NOMO-1 treated with dmso at 0.1 percent for 144 hours (cell line): ENCODE data around the gene ATG101.
"Not testable (repeated sequence)": the region's sequence is repeated elsewhere in the genome, so short reads cannot be mapped to it uniquely, and the experiment has no call there.

Source experiments
- DNase-seq: peaks from one replicate; lab custom pipeline; 2025; ENCODE audit not compliant: unreplicated experiment; lab: John Stamatoyannopoulos, UW

The ATG101 gene

DNA sequence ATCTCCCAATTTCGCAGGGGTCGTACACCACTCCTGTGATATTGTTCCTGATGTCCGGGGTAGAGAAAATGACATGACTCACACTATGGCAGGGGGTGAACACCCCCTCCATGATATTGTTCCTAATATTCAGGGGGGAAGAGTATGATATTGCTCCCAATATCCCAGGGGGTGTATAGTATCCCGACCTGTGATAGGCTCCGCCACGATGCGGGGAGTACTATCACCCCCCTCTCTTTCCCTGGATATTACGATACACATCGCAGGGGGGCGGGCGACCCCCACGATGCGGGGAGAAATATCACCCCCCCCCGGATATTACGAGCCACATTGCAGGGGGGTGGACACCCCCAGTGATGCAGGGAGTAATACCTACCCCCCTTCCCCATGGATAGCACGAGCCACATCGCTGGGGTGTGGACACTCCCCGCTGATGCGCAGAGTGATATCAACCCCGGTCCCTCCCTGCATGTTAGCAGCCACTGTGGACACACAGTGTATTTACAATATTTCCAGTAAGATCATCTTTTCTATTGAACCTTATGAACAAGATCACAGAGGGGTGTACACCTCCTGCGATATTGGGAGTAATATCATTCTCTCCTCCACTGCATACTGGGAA, 27.4 kb downstream of the ATG101 start:
- no peak for DNase-seq

DNA sequence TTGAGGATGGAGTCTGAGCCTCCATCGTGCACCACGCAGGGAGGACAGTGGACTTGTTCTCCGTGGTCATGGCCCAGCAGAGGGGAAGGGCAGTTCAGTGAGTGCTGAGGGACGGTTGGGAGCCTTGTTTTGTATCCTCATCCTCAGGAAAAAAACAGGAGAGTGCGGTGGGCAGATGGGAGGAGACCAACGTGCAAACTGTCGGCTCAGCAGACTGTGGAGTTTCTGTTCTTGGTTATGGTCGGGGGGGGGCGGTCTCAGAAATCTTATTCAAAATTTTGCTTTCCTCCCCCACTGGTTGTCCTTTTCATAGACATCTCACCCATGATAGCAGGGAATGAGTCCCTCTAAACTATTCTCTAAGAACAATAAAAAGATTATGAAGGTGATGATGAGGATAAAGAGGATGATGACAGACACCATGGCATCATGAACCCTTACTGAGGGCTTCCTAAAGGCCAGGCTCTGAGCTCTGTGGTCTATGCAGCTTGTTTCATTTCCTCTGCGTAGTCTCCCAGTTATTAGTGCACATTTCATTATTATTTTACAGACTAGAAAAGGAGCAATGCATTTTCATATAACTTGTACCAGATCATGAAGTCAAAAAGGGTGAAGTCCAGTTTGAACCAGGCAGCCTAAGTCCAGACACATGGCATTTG, 34.8 kb downstream of the ATG101 start:
- DNase-seq, result not testable (repeated sequence)

DNA sequence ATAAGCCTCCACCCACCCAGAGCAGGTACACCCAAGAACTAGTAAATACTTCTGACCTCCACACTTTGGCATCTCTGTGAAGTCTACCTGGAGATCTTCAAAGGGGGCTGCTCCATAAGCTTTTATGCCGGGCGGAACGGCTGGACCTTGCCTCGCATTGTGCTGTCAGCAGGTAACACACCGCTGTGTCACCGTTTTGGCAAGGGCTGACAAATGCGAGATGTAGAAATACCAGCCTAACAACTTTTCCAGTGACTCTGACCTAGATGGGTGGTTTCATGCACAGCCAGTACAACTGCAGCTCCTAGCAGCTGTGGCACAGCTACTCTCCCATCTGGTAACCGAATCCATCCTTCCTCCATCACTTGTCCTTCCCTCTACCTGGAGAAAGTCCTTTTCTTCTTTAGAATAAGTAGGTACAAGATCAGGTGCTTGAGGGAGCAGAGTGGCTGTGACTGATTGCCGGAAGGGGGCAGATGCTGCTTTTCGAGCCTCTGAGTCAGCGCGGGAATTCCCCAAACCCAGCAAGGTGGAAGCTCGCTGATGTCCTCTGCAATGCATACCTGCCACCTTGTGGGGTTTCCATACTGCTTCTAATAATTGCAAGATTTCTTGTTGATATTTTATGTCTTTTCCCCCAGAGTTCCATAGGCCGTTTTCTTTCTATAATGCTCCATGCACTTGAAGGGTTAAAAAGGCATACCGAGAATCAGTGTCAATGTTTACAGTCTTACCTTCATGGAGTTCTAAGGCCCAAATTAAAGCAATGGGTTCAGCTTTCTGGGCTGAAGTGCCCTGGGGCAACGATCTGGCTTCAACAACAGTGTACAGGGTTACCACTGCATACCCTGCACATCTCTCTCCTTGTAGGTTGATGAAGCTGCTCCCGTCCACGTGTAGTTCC, 46.7 kb downstream of the ATG101 start:
- DNase-seq, result not testable (repeated sequence)

DNA sequence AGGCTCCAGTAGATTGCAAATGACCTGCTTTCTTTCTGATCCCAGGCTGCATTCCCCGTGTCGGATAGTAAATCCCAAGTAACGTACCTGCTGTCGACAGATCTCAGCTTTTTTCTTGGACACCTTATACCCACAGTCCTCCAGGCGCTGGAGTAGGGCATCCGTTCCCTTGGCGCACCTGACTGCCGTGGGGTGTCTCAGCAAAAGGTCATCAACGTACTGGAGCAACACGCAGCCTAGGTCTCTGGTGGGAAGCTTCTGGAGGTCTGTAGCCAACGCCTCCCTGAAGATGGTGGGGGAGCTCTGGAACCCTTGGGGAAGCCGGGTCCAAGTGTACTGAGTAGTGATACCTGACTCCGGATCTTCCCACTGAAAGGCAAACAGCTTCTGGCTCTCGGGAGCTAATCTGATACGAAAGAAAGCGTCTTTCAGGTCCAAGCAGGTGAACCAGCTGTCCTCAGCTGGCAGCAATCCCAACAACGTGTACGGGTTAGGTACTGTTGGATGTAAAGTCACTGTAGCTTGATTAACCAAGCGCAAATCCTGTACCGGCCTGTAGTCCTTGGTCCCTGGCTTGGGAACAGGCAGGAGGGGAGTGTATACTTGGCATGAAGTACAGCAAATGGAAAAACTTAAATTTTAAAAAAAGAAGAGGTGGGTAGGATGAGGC, 48.2 kb downstream of the ATG101 start:
- not testable (repeated sequence) for DNase-seq

DNA sequence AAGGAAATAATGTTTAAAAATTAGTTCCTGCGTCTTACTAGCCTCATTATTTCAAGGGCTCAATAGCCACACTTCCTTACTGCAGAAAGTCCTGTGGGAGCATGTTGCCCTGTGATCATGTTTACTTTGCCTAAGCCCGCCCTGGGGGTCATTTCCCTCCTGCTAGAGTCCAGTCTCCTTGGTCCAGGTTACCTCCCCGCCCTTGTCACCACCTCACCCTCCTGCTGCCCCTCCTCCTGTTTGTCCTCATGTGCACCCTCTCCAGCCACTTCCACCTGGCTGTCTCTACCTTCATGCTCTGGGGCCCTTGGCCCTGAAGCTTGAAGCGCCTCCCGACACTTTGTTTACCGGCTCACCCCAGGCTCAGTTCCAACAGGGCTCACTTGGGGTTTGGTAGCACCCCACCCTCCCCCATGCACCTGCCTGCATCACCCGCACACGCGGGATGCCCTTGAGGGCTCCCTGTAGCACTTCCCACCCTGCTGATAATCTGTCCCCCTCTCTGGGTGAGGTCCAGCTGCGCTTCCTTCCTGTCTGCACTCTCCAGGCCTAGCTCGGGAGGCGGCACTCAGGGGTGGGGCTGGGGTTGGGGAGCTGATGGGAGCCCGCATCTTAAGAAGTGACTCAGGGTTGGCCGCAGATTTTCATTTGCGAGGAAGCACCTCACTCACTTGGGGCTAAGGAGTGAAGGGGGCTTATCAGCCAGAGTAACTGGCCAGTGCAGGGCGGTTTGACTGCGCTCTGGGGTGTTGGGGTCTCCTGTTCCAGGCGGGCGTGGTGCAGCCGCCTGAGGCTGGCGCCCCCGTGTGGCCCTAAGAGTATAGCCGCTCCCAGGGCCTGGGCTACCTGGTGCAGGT, 49.8 kb downstream of the ATG101 start:
- DNase-seq, result peak; percentile 2

DNA sequence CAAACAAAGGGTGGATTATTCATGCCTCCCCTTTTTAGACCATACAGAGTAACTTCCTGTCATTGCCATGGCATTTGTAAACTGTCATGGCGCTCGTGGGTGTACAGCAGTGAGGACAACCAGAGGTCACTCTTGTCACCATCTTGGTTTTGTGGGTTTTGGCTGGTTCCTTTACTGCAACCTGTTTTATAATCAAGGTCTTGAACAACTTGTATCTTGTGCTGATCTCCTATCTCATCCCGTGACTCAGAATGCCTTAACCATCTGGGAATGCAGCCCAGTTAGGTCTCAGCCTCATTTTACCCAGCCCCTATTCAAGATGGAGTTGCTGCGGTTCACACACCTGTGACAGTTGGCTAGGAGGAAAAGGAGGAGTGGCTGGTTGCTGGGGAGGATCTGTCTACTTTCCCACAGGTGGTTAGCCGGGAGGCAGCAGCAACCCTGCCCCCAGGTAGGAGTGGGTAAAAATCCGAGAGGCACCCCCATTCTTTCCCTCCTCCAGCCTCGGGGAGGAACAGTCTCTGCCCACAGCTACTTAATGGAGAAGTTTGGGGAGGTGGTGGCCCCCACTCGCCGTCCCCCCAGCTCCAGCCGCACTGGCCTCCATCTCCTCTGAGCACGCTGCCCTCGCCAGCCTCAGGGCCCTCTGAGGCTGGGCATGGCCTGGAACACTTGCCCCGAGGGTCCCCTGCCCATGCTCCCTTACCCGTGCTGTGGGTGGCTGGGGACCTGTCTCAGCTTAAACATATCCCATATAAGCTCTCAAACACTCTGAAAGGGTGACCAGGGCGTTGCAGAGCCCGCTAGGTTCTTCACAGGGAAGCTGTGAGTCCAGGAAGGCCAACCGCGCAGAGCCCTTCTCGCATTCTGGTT, 51.4 kb downstream of the ATG101 start:
- DNase-seq, result no peak

DNA sequence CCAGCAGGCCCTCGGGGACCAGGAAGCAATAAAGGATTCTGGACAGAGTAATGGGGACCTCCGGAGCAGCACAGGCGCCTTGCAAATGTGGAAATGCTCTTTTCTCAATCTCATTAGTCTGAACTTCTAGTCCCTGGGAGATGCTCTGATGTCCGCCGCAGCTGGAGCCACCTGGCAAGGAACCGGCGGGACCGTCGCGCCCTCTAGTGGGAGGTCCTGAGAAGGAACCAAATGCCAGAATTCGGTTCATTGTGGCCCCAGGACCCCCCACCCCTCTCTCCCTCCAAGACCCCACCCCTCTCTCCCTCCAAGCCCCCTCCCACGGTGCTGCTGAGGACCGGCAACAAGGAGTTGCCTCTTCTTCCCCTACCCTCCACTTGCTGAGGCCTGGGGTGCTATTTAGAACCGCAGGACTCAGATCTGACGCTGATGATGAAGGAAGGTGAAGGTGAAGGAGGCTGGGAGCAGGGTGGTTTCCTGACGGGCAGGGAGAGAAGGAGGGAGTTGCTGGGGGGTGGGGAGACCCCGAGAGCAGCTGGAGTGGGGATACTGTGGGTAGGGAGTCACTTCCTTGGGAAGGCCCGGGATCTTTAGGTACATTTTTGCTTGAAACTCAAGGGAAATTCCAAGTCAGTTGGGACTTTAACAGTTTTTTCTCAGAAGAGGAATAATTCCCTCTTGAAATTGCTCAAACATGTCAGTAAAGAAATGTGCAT, 52.2 kb downstream of the ATG101 start:
- peak; percentile 42 for DNase-seq

DNA sequence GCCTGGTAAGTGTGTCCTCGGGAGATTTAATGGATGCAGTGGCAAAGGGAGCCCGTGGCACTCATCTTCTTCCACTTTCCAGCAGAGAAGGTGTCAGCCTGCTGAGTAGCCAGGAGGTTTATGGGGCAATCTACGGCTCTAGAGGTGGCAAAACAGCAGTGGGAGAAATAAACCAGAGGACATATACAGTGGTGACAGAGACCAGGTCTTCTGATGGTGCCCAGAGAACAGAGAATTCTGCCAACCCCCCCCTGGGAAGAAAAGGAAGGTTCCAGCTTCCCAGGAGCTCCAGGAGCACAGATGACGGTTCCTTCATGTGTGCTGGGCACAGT, 52.7 kb downstream of the ATG101 start:
- no peak for DNase-seq

DNA sequence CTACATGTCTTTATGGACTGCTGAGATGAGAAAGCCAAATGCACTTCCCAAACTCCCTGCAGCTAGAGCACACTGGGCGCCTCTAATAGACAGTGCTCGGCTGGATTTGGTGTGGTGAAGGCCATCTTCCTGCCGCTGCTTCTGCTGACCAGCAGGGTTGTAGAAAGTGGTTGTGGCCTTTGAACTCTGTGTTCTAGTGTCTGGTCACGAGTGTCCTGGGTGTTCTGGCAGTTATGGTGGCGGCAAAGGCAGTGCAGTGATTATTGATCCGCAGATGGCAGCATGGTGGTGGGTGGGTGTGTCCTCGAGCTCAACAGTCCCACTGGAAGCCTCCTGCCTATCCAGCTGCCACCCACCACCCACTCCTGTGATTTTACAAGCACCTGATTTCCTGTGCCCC, 53.1 kb downstream of the ATG101 start:
- no peak for DNase-seq

DNA sequence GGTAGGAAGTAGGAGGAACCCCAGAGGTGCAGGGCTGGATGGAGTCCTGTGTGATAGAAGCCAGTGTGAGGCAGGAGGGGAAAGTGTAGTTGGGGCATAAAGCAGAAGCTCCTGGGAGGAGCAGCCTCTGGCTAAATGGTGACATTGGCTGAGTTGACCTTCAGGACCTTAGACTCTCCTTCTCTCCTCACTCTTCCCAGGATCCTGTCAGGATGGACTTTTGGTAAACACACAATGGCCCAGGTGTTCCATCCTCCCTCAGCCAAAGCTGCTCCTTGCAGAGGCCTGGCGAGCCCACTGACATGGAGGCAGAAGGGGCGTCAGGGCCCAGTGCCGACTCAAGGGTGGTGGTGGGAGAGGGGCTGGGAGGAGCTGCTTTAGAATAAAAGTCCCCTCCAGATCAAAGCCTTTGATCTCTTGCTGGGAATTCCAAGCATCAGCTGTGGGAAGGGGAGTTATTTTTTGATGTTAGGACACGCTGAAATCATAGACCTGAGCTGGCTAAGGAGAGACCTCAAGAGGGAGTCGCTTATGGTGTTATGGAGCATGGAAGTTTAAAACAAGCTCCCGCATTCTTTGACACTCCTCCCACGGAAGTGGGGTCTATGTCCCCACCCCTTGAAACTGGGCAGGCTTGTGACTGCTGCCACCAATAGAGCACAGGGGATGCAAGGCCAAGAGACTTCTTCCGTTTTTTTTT, 53.9 kb downstream of the ATG101 start:
- peak; percentile 50 for DNase-seq

DNA sequence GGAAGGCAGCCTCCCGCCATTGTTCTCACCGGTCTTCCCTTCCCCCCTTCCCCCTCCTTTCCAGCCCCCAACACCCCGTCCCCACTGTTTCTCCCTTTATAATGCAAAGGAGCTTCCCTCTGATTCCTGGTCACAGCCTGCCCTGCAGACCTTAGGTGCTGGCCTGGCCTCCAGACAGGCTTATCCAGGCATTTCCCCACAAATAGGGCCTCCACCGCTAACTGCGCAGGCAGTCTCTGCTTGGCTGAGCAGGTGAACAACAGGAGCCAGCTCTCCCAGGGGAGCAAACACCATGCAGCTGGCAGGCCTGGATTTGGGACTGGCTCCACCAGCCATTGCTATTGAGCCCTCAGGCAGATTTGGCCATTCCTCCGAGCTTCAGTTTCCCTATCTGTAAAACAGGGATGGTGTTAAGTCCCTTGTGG, 55.7 kb downstream of the ATG101 start:
- DNase-seq, result no peak

DNA sequence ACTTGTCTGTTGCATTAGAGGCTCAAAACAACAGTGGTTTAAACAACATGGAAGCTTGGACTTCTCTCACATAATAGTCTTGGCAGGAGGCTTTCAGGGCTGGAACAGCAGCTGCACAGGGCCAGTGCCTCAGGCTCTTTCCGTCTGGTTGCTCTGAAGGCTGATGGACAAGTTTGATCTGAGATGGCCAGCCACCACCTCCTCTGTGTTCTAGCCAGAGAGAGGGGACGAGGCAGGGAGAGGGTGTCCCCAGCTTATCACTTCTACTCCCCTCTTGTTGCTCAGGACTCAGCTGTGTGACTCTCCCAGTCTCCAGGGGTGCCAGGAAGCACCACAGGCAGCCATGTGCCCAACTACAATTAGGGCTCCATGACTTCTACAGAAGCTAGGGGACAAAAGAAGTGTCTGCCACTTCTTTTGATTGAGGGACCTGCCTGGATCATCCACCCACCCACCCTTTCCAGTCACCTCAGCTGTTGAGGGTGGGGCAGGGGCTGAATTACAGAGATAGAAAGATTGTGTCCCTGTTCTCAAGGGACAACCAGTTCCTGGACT, 56.3 kb downstream of the ATG101 start:
- no peak for DNase-seq
